GM12873 (cell line): ENCODE results near the gene FAM83C.

ENCODE experiments used
- TF ChIP-seq, protein P1 (sequence below): IDR thresholded peaks from 2 replicates; pipeline ENCODE4 v1.5.1; 2012; ENCODE audit warnings: low read depth, mild to moderate bottlenecking, moderate library complexity, low read length, control low read depth; ENCODE audit not compliant: insufficient read depth; ENCODE audit errors: missing control alignments

The FAM83C gene

GRCh38 chr20:35332540-35333200 lies 40.4 kb upstream of the FAM83C start:
- TF ChIP-seq, protein P1, sequence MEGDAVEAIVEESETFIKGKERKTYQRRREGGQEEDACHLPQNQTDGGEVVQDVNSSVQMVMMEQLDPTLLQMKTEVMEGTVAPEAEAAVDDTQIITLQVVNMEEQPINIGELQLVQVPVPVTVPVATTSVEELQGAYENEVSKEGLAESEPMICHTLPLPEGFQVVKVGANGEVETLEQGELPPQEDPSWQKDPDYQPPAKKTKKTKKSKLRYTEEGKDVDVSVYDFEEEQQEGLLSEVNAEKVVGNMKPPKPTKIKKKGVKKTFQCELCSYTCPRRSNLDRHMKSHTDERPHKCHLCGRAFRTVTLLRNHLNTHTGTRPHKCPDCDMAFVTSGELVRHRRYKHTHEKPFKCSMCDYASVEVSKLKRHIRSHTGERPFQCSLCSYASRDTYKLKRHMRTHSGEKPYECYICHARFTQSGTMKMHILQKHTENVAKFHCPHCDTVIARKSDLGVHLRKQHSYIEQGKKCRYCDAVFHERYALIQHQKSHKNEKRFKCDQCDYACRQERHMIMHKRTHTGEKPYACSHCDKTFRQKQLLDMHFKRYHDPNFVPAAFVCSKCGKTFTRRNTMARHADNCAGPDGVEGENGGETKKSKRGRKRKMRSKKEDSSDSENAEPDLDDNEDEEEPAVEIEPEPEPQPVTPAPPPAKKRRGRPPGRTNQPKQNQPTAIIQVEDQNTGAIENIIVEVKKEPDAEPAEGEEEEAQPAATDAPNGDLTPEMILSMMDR: no peak

- TF ChIP-seq, protein P1: peak; percentile 75
Measured at GRCh38 chr20:35329435-35330139, 37.4 kb upstream of the FAM83C start.

DNA sequence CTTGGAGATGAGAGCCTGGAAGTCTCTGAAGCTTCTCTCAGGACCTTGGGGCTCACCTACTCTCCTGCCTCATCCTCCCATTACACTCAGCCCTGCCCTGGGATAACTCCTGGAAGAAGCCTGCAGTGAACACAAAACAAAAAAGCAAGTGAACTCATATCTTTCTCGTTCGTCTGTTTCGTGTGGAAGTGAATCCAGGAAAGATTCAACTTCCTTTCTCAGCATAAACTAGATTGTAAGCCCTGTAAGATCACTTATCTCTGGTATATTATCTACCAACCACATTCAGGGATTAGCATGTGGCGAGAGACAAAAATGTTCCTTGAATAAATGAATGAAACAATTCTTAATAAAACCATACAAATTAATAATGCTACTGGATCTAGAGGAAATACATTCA lies 36.5 kb upstream of the FAM83C start:
- TF ChIP-seq, protein P1: no peak

- TF ChIP-seq, protein P1: no peak
Measured at GRCh38 chr20:35328095-35328685, 36.0 kb upstream of the FAM83C start.

DNA sequence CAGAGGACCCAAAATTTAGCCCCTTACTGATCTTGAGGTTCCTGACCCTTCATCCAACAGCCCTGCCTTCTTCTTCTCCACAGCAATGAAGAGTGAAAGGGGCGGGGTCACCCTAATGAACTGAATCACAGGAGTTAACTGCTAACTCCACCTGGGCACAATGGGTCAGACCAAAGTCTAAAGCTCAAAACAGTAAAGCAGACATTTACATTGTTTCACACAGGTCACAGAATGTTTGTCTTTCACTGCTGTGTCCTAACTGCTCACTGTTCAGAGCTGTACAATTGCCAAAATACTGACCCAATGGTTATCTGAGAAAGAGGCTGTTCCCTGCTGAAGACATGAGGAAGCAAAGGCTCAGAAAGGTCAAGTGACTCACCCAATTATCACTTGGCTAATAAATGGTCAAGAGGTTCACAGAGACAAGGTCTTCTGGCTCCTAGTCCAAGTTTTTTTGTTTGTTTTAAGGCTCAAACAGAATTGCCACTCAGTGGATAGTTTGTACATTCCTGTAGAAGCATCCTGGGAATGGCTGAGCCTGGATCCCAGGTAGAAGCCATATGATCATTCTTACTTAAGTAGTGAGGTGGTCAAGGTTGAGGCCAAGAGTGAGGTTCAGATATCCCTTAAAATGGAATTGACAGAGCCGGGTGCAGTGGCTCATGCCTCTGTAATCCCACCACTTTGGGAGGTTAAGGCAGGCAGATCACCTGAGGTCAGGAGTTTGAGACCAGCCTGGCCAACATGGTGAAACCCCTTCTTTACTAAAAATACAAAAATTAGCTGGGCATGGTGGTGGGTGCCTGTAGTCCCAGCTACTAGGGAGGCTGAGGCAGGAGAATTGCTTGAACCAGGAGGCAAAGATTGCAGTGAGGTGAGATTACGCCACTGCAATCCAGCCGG lies 35.1 kb upstream of the FAM83C start:
- TF ChIP-seq, protein P1: no peak

DNA sequence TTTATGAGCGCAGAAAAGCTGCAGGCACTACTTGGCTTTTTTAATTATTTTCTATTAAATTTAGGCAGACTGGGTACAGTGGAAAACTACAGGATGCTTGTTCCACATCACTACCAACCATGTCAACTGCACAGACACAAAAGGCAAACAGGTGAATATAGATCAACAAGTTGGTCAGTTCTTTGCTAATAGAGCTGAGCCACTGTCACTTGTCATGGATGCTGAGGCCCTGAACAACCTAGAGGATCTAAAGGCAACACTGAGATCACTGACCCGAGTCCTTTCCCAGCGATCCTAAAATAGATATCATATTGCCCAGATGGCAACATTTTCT lies 34.5 kb upstream of the FAM83C start:
- TF ChIP-seq, protein P1: no peak
